HG03060 (cell line): ENCODE data around the gene YIPF5.

Experiments used
- ATAC-seq: cut with Tn5 transposase; IDR thresholded peaks from one replicate; pipeline ENCODE4 v1.9.1; 2021; ENCODE audit warnings: low read depth, moderate number of reproducible peaks; ENCODE audit not compliant: unreplicated experiment

The YIPF5 gene

DNA sequence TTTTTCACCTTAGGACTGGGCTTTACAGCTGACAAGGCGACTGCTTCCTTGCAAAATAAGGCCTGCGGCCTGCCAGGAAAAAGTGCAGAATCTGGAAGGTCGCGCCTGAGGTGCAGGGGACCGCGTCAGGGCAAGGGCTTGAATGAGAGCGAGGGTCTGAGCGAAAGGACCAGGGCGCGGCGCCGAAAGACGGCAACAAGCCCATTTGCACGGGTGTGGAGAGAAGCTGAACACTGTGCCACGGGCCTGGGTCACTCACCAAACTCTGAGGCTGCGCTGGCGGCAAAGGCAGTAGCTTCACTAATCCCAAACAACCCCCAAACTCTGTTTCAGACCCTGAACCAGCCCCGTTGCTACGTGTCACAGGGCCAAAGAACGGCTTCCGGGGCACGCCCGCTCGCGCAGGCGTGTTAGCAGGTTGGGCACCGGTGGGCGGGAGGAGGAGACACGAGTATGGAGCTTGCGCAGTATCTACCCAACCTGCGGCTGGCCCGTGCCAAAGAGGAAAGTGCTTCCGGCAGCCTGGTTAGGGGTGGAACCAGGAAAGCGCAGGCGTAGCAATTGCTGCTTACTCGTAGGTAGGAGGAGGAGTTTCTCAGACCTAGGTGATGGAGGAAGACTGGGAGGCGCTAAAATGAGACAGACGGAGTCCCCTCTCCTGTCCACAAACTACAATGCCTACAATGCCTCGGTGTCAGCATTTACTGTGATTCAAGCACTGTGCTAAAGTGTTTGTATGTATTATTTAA is at the start of gene YIPF5, which contains the start of gene KCTD16:
TSS of gene YIPF5 (minus strand) at position 384 of the 749 bp plus-strand sequence. CDS start 704 bp downstream, outside the sequence.
TSS of gene KCTD16 (plus strand) at position 598 of the 749 bp plus-strand sequence.
- peak; percentile 100 for ATAC-seq

- no peak for ATAC-seq
Measured at GRCh38 chr5:144219869-144220268, 49.4 kb upstream of the YIPF5 start.

- ATAC-seq: no peak
Measured at GRCh38 chr5:144210655-144211054, 40.2 kb upstream of the YIPF5 start.

DNA sequence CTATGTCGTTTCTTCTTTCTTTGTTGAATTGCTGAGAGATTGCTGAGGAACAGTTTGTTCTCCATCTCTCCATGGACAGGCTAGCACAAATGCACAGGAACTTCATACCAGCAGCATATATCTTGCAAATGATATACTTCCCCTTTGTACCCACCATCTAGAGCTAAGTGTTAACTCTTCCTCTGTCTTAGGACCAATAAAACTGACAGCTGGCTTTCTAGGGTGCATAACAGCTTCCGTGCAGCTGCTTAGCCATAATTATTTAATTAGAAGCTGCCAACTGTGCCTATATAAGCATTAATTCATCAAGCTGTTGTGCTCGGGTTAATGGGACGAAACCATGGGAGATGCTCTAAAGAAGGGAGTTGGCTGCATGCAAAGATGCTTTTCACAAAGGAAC is 38.9 kb upstream of the YIPF5 start:
- ATAC-seq: no peak

DNA sequence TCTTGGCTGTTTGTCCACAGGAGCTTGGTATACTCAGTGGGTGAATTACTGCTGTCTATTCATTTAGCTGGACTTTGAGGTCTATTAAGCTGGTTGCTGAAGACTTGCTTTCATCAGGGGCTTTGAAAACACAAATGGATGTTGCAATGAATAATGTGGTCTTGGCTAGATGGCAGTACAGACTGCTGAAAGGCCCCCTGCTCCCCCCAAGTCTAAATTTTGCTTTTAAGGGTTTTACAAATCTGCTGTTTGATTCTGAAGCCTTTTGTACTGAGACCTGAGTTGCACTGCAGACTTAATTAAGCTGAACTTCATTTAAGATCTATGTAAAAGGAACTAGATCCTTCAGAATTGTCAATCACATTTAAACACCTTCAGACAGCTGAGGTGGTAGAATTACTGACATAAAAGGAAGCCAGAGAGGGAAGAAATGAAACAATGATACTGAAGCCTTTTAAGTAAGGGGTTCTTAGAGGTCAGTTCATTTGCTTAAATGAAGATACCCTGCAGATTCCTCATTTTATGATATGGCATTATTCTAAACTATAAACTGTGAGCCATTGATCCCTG is 37.5 kb upstream of the YIPF5 start:
- ATAC-seq: no peak

DNA sequence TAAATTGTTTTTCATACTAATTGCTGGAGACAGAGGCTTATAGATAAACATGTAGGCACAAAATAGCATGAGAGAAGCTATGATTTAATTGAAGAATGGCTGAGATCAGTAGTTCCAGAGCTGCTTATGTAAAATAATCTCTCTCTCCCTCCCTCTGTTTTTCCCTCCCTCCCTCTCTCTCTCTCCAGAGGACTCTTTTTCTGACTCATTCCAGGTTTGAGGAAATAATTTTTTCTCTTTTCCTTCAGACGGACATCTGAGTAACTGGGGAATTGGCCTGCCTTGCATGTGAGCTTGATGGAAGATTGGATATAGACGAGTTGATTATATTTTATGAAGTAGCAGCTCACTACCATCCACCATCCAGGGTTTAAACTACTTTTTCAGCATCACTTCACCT is 35.7 kb upstream of the YIPF5 start:
- no peak for ATAC-seq

DNA sequence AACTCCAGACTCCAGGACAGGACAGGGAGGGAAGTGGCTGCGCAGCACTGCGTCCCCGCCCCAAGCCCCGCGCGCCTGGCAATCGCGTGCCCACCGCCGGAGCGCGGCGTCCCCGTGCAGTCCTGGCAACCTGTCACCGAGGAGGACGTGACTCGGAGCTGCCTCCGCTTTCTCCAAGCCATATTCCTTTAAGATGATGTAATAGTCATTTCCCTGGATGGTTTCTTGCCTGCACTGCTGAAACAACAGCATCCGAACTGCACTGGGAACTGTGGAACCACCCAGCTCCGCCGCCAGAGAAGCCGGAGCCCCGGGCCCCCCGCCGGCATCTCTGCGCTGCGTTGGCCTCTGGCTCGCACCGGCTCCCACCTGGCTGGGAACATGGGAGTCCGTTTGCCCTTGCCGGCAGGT is 34.7 kb upstream of the YIPF5 start:
- no peak for ATAC-seq

DNA sequence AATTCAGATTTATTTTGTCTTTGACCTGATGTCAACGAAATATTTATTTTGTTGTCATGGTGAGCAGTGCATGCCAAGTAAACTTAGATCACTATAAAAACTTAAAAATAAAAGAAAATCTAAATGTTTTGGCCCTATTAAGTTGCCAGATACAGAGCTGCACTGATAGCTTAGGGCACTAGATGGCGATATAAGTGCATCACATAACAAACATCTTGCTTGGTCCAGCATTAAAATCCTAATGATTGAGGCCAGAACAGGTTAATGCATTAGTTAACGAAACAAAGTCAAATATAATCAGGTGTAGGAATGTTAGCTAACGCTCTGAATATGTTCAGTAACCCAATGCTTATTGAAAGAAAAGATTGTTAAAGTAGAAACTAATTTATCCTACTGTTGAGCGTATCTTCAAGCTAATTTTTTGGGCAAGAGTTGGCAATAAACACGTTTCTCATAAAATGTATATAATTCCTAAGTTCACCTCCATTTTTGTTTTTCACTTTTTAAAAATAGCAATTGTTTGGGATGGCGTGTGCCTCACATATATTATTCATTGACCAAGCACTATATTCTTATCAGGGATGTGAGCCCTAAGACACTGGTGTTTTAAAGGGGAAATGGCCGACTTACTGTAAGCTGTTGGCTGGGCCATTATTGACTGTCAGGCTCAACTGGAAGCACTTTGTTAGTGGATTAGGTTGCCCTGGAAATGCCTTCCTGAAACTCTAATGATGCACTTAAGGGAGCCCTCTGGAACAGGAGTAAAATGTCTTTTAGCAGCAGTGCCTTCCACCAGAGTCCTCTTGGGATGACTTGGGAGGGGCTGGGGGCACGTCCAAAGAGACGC is 33.5 kb upstream of the YIPF5 start:
- peak; percentile 58 for ATAC-seq

DNA sequence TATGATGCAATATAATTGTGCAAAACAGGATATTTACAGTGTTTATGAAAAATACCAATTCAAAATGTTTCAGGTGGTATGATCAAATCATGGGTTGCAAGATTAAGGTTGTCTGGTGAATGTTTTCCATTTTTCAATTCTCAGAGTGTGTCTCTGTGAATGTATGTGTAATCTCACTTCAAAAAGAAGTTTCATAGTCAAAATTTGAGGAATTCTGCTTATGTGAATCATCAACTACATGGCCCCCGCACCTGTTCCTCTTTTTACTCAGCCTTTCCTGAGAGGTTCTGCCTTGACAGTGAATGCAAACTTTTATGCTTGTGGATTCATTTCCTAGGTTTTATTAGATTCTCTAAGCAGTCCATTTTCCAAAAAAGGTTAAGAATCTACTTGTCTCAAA is 32.3 kb upstream of the YIPF5 start:
- no peak for ATAC-seq

DNA sequence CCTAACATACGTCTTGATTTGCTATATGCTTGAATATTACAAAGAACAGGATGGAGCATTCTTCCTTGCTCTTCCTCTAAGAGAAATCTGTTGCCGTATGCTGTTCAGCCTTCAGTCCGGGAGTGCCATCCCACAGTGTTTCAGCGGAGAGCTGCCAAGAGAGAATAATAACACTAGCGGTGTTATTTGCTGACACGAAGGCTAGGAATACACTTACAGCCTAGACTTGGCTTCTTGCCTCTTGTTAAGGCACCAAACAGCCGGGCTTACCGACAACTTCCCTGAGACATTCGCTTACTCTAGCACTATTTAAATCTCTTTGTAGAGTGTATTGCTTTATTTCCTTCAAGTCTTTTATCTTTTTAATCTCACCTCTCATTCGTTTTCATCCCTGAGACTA is 31.6 kb upstream of the YIPF5 start:
- no peak for ATAC-seq

DNA sequence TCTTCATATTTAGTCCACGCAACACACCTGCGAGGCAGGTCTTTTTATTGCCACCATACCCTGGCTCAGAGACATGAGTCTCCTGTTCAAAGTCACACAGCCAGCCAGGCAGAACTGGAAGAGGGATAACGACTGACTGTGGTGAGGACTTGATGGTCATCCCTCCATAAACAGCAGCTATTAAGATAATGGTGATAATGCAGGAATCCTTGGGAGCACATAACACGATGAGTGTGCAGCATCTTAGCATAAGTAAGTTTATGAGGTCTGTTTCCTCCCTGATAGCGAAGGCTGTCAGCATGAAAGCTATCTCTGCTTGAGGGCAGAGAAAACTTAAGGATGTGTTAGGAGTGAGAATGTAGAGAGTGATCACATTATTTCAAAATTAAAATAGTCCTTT is 31.1 kb upstream of the YIPF5 start:
- ATAC-seq: no peak

GRCh38 chr5:144198386-144198785 is 27.9 kb upstream of the YIPF5 start:
- ATAC-seq: no peak

DNA sequence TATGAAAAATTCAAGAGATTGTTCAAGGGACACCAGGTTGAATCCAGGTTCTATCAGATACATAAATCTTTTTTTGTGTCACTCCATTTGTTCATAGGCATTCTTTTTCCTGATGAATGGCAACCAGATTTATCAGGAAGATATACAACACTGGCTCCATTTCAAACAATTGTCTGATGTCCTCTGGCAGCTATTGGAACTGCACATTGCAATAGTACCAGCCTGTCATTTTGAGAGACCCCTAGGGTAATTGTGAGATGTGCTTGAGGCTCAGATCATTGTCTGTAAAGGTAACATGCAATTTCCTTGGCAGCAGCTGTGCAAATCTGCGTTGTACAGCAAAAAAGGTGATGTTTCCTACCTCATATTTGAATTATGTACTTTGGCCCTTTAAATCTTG is 26.2 kb upstream of the YIPF5 start:
- ATAC-seq: no peak

GRCh38 chr5:144195448-144195847 is 25.0 kb upstream of the YIPF5 start:
- no peak for ATAC-seq

- no peak for ATAC-seq
Measured at GRCh38 chr5:144194144-144194543, 23.7 kb upstream of the YIPF5 start.

GRCh38 chr5:144192661-144193060 is 22.2 kb upstream of the YIPF5 start:
- no peak for ATAC-seq

DNA sequence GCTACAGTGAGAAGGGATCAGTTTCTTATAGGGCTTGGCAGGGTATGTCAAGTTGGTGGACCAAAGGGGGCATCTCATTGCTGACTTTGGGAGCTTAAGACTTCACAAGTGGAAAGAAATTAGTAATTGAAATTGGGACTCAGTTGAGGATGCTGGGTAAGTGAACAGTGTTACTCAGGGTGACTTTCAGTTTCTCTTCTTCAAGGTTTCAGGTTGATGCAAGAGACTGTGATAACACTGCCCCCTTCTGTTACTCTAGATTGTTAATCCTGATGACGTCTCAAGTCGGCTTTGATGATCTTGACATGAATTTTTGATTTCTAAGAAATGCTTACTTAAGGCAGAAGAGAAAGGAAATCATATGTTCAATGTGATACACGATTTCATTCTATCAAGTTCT is 21.5 kb upstream of the YIPF5 start:
- peak; percentile 94 for ATAC-seq

GRCh38 chr5:144191531-144191930 is 21.1 kb upstream of the YIPF5 start:
- ATAC-seq: no peak

DNA sequence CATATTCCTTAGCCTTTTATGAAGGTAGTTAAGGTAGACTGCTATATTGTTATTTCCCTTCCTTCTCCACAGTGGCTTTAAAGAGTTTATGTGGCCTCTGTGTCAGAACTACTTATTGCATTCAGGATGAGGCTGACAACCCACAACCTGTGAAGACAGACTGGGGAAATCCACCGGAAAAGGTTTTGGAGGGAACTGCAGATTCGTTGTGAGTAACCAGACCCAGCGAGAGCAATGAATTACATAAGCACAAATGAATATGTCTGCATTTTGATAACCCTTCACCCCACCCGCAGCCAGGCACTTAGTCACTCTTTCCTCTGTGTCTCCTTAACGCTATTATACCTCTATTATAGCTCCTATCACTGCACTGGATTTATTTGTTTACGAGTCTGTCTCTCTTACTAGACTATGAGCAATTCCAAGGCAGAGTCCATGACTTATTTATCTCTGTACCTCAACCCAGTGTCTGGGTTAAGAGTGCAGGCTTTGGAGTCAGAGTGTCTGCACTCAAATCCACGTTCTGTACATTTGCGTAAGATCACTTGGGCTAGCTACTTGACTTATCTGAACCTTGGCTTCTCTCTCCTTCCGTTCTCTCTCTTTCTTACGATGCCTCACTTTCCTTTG is 19.5 kb upstream of the YIPF5 start:
- ATAC-seq: no peak

- peak; percentile 67 for ATAC-seq
Measured at GRCh38 chr5:144187699-144188294, 17.3 kb upstream of the YIPF5 start.
